Embryonic facial prominence (tissue), 1 donor: ENCODE results near the gene CELA2B.

ENCODE experiments used
- DNase-seq: peaks from one replicate; pipeline ENCODE4 v3.0.0-alpha.2; 2016; ENCODE audit errors: extremely low spot score

CELA2B gene

DNA sequence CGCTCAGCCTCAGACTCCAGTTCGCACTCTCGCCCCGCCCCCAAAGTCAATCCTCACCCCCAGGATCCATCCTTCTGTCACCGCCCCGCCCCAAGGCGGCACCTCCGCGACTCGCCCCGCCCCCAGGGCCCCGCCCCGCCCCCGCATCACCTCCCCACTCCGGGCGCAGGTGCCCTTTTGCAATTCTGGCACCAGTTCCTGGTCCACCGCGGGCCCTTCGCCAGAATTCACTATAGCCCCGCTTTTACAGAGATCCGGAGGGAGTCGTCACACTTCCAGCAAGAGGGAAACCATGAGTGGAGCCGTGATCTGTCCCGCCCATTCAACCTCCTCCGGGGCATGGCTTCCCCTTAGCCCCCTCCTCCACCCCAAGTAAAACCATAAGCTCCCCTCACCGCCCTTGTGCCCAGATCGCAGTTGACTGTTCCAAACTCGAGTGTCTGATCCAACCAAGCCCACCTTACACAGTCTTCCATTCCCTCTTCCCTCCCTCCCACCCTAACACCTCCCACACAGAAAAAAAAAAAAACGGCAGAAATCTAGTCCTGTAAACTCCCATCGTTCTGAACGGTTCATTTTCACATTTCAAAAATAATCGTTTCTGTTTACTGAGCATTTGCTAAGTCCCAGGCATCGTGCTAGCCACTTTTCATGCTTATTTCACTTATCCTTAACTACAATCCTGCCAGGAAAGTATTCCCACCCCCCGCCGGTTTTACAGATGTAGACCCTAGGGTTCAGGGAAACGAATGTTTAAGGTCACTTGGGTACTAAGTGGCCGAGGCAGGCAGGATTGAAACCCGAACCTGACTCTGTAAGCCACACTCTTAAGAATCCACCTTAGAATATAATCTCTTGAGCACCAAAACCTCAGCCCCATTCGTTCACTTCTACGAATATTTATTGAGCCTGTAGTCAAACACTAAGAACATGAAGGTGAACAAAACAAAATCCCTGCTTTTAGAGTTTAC, 49.4 kb downstream of the CELA2B start:
- no peak for DNase-seq

DNA sequence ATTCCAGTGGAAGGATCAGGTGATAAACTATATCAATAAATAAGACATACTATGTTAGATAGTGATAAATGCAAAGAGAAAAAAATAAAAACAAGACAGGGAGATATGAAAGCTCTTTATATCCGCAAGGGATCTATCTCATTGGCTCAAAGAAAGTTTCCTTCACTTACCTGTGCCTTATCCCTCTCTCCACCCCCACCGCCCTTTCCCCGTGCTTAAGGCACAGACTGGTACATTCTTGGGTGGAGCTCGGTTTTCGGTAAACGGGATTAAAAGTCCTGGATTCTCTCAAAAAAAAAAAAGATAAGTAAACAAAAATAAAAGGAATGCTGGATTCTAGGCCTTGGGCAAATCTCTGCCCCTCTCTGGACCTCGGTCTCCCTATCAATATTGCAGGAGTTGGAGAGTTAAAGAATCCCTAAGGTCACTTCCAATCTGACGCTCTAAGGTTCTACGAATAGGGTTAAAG, 50.2 kb downstream of the CELA2B start:
- no peak for DNase-seq

DNA sequence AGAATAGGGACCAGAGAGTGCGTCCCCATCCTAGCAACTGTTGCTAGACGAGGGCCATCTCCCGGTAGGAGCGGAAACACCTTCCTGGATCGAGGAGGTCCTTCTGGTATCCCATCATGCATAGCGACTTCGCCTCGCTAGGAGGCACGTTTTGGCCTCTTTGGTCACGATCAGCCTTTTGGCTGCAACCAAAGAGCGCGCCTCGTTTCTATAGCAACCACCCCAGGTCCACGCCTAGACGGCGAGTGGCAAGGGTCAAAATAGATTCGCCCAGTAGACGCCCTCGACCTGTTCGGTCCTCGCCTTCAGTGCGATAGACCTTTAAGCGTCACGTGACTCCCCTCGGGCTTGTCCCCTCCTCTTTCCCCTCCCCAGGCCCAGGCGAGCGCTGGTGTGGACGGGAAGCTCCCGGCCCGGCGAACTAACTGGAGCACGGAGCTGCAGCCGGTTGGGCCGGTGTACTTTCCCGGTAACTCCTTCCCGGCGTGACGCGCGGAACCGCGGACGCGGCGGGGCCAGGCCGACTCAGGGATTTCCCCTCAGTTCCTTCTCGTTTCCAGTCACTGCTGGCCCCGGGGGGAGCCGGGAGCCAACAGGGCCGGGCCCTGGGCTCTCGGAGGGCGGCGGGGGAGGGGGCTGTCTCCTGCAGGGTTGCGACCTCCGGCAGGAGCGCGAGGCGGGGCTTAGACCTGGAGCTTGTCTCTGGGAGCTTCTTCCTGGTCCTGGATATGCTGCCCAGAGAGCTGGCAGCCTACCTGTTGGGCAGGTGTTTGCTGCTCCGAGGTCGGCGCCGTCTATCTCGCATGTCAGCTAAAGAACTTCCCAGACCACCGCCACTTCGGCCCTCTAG, 50.8 kb downstream of the CELA2B start, which contains the start of gene DNAJC16:
Gene DNAJC16 (plus strand): TSS at position 359 of the 850 bp plus-strand sequence. CDS start 2,258 bp downstream, outside the sequence.
- peak; percentile 99 for DNase-seq

DNA sequence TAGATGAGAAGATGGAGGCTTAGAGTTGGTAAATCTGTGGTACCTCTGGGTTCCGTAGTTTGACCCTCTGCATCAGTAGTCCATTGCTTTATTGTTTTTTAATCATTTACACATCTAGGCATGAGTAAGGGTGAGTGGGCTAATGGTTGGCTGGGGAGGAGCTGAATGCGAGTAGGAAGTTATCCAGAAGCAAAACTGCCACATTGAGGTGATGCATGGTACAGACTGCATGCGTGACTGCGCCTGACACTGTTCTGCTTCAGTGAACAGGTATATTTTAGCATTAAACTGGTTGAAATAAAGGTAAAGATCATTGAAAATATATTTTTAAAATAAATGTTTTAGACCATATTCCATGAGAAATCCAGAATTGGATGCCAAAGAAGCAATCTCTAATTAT, 55.1 kb downstream of the CELA2B start:
- DNase-seq = no peak

DNA sequence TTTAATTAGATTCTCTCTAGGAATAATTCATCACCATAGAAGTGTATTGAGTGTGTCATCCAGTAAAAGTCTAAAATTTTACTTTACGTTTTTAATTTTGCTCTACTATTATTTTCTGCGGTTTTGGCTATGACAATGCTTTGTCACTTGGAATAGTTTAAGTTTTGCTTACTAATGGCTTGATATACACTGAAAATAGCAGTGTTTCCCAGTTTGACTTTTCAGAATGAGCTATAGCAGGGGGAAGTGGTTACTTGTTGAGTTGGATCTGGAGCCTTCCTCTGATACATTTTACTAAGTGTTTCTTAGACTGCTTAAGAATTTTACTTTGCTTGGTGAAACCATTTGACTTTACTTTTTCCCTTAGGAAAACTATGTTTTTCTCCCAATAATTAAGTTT, 55.8 kb downstream of the CELA2B start:
- no peak for DNase-seq

DNA sequence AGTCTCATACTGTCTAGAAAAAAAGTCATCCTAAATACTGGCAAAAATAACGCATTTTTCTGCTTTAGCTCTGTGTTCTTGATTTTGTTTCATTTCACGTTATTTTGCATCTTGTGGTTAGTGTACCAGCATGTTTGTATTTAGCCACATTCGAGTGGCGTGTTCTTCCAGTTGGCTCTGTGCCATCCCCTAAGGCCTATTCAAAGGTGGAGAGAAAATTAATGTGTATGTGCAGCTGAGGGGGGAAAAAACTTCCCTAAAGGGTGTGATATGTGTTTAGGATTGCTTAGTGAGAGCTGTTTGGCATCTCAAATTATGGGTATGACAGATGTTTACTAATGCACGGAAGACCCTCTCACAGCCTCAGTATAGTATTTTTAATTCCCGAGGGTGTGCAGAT, 62.9 kb downstream of the CELA2B start:
- no peak for DNase-seq

DNA sequence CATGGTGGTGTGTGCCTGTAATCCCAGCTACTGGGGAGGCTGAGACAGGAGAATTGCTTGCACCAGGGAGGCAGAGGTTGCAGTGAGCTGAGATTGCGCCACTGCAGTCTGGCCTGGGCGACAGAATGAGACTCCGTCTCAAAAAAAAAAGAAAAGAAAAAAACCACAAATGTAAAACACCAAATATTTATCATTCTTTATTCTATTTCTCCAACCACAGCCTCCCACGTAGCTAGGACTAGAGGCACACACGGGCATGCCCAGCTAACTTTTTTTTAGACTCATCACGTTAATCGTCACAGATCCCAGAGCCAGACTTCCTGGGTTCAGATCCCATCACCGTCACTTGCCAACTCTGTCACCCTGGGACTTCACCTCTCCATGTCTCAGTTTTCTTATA, 64.3 kb downstream of the CELA2B start:
- DNase-seq = no peak
